ENCODE results near the gene UGT1A7. TPM values are rescaled to one million over a fixed set of nuclear protein-coding genes. Genes with fewer than 3 reads are reported as not detected.

The UGT1A7 gene
- total and polyA plus RNA-seq, 9 of the 15 experiments (the other 6 are each of a cell fraction or from before 2014, with no cell fraction given) = not detected

DNA sequence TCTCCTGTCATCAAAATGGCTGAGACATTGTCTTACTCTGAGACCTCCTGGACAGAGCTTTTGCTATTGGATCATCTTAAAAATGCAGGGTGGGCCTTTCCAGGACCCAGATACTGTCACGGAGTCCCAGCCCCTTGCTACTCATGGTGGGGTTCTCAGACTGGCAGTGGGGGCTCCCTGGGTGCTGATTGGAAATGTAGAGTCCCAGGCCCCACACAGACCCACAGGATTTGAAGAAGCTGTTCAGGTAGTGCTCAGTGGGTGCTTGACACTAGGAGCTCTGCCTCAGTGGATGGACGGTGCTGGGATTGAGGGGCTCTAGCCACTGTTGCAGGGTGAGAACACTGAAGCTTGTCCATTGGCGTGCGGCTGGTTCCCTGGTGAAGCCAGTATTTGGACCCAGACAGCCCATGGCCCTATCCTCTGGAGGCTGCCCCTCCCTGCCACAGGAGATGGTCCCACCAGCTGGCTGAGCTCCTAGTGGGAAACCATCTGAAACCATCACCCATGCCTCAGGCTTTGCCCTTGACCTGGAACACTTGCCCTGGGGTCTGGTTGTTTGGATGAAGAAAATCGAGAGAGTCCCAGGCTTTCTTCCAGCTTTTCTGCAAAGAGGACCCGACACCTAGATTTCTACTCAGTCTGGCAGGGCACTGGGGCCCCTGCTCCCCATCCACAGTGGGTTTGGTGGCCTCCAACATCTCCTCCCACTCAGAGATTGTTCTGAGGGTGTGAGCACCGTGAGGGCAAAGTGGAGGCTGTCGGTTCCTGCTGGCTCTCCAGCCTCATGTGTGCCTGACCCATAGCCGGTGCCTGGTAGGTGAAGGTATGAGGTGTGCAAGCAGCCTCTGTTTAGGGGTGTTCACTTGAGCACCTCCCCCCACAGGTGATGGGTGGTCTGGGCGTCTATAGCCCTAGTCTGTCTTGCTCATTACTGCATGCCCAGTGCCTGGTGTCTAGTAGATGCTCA, 126.5 kb downstream of the UGT1A7 start:
- in situ Hi-C loops (cut with MboI) (no loop called here), intact Hi-C loops (cut with micrococcal nuclease) (no loop called here)
- no peaks in the 10 kb centered on the region for H3K4me1 ChIP-seq (replicated peaks in 1 of 2; ENCODE audit: control insufficient read depth in 2 of 2, insufficient read depth in 2 of 2, low read length in 2 of 2)
- no peak overlapping the region for H2AFZ ChIP-seq (ENCODE audit: low read depth, low read length)
- 1% methylated on average over 8 of the region's 10 CpGs for WGBS (ENCODE audit: insufficient coverage, low coverage, missing lambda C conversion rate)
- ATAC-seq = no peak
- no peak overlapping the region for H3K4me2 ChIP-seq (ENCODE audit: insufficient read depth, low read length)
- no peak for DNase-seq (ENCODE audit: extremely low read depth in 1 of 4, low spot score in 3 of 4)
- H3K9me1 ChIP-seq (ENCODE audit: control insufficient read depth, insufficient read depth, low read length) = no peaks in the 10 kb centered on the region
- no peak overlapping the region for H3K27ac ChIP-seq (ENCODE audit: extremely low read depth, low read depth, low read length)
- H3K4me3 ChIP-seq = no peak overlapping the region
- no peaks in the 10 kb centered on the region for H3K9me3 ChIP-seq (replicated peaks; ENCODE audit: control insufficient read depth, insufficient read depth, low read depth, low read length)
- CTCF ChIA-PET (ENCODE audit: low intra/inter-chr PET ratio) = no interaction called here
- FAIRE-seq = no peak
- H4K20me1 ChIP-seq (replicated peaks; ENCODE audit: control insufficient read depth, insufficient read depth, low read length) = no peaks in the 10 kb centered on the region
- POLR2A ChIA-PET = no interaction called here
- no TSS peak for BruUV-seq (replicated peaks)
- no peaks in the 10 kb centered on the region for H3K36me3 ChIP-seq (ENCODE audit: control insufficient read depth, insufficient read depth, low read length)
- no peak overlapping the region for H3K9ac ChIP-seq (ENCODE audit: insufficient read depth in 1 of 2, low read depth in 2 of 2, low read length in 2 of 2)
- H3K27me3 ChIP-seq (ENCODE audit: control insufficient read depth in 2 of 2, insufficient read depth in 2 of 2, low read length in 2 of 2) = peaks cover 2 to 32% of the 10 kb centered on the region in 2 experiments; a peak in 2 of 5 replicates
- H3K79me2 ChIP-seq (ENCODE audit: control insufficient read depth, insufficient read depth, low read length) = no peaks in the 10 kb centered on the region
- TF ChIP-seq ZKSCAN1 (IDR thresholded peaks at IDR 0.05; ENCODE audit: low read depth, low read length) (no peak), ATF7 (IDR thresholded peaks at IDR 0.05) (no peak), ZKSCAN3 (CRISPR knock-in tag; IDR thresholded peaks at IDR 0.05) (no peak), ZNF263 (CRISPR knock-in tag; IDR thresholded peaks at IDR 0.05; ENCODE audit: borderline replicate concordance) (no peak), CTBP1 (IDR thresholded peaks at IDR 0.05; ENCODE audit: borderline replicate concordance) (no peak), MAFG (tag; conservative IDR thresholded peaks at IDR 0.05) (no peak), SRSF1 (IDR thresholded peaks at IDR 0.05; ENCODE audit: low read depth, low read length) (no peak), ZNF184 (CRISPR knock-in tag; IDR thresholded peaks at IDR 0.05) (no peak), ILF3 (IDR thresholded peaks at IDR 0.05; ENCODE audit: borderline replicate concordance) (no peak), ZNF174 (CRISPR knock-in tag; IDR thresholded peaks at IDR 0.05) (no peak), RFX1 (IDR thresholded peaks at IDR 0.05) (no peak), ZNF146 (CRISPR knock-in tag; IDR thresholded peaks at IDR 0.05; ENCODE audit: unreplicated experiment) (no peak)
- TF ChIP-seq, protein P1, sequence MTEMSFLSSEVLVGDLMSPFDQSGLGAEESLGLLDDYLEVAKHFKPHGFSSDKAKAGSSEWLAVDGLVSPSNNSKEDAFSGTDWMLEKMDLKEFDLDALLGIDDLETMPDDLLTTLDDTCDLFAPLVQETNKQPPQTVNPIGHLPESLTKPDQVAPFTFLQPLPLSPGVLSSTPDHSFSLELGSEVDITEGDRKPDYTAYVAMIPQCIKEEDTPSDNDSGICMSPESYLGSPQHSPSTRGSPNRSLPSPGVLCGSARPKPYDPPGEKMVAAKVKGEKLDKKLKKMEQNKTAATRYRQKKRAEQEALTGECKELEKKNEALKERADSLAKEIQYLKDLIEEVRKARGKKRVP (CRISPR knock-in tag; IDR thresholded peaks at IDR 0.05) = no peak
- TF ChIP-seq, protein P2, sequence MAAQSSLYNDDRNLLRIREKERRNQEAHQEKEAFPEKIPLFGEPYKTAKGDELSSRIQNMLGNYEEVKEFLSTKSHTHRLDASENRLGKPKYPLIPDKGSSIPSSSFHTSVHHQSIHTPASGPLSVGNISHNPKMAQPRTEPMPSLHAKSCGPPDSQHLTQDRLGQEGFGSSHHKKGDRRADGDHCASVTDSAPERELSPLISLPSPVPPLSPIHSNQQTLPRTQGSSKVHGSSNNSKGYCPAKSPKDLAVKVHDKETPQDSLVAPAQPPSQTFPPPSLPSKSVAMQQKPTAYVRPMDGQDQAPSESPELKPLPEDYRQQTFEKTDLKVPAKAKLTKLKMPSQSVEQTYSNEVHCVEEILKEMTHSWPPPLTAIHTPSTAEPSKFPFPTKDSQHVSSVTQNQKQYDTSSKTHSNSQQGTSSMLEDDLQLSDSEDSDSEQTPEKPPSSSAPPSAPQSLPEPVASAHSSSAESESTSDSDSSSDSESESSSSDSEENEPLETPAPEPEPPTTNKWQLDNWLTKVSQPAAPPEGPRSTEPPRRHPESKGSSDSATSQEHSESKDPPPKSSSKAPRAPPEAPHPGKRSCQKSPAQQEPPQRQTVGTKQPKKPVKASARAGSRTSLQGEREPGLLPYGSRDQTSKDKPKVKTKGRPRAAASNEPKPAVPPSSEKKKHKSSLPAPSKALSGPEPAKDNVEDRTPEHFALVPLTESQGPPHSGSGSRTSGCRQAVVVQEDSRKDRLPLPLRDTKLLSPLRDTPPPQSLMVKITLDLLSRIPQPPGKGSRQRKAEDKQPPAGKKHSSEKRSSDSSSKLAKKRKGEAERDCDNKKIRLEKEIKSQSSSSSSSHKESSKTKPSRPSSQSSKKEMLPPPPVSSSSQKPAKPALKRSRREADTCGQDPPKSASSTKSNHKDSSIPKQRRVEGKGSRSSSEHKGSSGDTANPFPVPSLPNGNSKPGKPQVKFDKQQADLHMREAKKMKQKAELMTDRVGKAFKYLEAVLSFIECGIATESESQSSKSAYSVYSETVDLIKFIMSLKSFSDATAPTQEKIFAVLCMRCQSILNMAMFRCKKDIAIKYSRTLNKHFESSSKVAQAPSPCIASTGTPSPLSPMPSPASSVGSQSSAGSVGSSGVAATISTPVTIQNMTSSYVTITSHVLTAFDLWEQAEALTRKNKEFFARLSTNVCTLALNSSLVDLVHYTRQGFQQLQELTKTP (IDR thresholded peaks at IDR 0.05; ENCODE audit: low read depth in 1 of 2, partially characterized antibody in 2 of 2) = no peak
- TF ChIP-seq, protein P3, sequence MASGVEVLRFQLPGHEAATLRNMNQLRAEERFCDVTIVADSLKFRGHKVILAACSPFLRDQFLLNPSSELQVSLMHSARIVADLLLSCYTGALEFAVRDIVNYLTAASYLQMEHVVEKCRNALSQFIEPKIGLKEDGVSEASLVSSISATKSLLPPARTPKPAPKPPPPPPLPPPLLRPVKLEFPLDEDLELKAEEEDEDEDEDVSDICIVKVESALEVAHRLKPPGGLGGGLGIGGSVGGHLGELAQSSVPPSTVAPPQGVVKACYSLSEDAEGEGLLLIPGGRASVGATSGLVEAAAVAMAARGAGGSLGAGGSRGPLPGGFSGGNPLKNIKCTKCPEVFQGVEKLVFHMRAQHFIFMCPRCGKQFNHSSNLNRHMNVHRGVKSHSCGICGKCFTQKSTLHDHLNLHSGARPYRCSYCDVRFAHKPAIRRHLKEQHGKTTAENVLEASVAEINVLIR (CRISPR knock-in tag; IDR thresholded peaks at IDR 0.05) = no peak
